GM19239 (cell line): ENCODE results near the gene ARPIN.
"Not testable (repeated sequence)": the region's sequence is repeated elsewhere in the genome, so short reads cannot be mapped to it uniquely, and the experiment has no call there.

Experiments
- DNase-seq: peaks from one replicate; pipeline ENCODE4 v3.0.0; 2011; ENCODE audit warnings: low spot score; ENCODE audit not compliant: insufficient read length
- FAIRE-seq: peaks from 2 replicates; lab custom pipeline; 2011; peaks lifted over from hg19 to GRCh38; lab: Jason Lieb, UNC

The ARPIN gene

DNA sequence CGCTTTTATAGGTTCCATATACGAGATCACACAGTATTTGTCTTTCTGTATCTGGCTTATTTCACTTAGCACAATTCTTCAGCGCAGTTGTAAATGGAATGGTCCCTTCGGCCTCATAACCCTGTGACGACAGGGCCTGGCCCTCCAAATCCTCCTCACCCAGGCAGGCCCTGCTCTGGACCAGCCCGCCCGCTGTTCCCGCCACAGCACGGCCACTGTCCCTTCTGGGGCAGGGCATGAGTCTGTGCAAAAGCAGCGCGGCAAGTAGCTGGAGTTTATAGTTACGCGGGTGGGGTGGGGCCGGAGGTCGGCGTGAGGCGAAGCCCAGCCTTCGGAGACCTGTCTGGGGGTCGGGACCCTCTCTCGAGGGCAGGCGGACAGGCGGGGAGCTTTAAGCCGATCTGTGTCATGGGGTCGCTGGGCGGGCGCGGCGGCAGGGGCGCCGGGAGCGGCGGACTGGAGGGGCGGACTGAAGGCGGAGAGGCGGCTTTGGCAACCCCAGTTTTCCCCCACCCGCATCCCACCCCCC is 543 bp downstream of the ARPIN start:
- DNase-seq (no peak), FAIRE-seq (no peak)

DNA sequence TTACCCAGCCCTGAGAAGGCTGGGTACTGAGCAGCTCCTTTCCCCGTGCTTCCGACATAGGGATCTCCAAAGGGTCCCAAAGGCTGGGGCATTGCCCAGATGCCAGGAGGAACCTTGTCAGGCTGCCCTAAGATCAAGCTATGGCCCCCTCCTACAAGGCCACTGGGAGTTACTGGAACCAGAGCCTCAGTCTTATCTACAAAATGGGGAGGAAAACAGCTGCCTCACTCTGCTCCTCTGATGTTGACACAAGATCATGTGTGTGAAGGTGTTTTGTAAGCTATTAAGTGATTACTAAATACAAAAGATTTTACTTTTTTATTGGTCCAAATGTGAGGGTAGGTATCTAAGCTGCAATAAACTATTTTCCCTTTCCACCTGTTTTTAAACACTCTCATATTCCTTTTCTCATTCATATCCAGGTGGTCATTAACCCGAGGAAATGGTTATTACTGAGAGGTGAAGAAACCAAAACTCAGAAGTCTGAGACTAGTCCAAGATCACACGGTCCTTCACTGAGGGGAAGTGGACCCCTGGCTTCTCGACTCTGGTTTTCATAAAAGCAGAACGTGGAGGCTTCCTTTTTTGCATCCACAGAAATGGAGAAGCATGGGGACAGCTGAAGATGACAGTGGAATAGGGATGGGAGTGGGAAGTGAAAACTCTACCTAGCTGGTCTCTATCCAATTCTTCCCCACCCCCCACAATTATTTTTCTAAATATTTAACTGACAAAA is 1.7 kb downstream of the ARPIN start:
- DNase-seq (no peak), FAIRE-seq (no peak)

DNA sequence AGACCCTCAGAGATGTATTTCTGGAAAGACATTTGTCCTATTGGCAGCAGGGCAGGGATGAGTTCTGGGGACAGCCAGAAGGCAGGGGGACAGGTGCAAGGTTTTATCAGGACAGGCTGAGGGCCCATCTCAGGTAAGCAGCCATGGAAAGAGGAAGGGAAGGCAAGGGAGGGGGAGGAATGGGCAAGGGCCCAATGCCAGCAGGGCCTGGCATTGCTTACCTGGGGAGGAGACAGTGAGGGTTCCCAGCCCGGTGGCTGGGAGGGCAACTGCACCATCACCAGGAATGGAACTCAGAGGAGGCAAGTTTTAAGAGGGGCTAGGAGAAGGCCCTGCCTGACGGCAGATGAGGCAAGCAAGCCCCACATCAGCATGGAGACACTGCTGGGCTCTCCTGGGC is 3.1 kb downstream of the ARPIN start:
- DNase-seq: no peak

DNA sequence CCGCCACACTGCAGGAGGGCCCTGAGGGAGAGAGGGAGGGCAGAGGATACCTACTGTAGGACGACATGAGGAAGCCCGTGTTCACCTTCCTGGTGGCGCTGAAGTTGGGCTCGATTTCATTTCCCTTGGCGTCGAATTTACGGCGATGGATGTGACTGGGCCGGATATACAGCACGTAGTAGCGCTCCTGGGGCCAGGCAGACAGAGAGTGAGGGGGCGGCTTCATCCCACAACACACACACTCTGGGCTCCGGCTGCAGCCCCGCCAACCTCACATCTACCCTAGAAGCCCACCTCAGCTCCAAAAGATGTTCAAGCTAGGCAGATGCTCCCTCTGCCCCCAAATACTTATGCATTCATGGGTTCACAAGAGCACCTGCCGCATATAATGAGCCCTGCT is 4.5 kb downstream of the ARPIN start:
- DNase-seq (no peak), FAIRE-seq (no peak)

More for the DNA sequence above, 3.1 kb downstream of the ARPIN start:
- FAIRE-seq: no peak

DNA sequence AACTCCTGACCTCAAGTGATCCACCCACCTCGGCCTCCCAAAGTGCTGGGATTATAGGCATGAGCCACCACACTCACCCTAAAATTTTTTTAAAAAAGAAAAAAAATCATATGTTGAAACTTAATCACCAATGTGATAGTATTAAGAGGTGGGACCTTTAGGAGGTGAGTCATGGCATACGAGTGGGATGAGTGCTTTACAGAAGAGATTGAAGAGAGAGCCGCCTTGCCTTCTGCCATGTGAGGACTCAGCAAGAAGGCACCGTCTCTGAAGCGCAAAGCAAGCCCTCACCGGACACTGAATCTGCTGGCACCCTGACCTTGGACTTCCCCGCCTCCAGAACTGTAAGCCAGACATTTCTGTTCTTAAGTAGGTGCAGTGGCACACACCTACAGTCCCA is 5.5 kb downstream of the ARPIN start:
- DNase-seq: no peak
- FAIRE-seq: no peak

DNA sequence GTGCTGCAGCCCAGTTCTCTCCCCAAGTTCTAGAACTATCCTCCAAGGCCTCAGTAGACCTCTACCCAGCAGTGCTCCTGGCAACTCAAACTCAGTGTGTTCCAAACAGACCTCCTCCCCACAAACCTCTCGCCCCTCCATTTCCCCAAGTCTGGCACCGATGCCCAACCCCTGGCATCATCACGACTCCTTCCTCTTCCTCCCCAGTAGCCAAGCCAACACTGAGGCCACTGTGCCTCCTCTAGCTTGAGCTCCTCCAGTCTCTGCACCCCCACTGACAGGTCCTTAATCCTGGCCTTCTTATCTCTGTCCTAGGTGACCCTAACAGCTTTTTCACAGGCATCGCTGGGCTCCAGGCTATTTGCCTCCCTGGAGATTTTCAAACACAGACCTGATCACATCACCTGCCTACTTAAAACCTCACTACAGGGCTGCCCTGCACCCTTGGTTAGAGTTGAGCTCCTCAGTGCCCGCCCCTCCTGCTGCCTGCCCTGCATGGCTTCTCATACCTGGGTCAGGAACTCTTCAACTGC is 6.8 kb downstream of the ARPIN start:
- DNase-seq (no peak), FAIRE-seq (no peak)

DNA sequence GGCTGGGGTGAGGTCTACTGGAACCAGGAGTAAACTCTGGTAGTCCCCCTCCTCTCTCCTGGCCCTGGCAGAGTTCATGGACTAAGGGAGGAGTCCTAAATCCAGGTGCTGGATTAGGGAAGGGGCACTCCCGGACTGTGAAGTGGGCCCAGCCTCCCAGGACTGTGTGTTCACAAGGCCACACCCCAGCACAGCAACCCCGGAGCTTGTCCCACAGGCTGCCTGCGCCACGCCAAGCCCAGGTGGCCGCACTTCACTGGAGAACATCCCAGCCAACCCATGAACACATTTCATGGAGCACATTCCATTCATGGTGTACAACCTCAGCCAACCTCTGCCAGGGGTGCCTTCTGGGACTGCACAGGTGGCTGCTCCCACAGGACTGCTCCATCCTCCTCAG is 8.2 kb downstream of the ARPIN start:
- FAIRE-seq (no peak), DNase-seq (no peak)

DNA sequence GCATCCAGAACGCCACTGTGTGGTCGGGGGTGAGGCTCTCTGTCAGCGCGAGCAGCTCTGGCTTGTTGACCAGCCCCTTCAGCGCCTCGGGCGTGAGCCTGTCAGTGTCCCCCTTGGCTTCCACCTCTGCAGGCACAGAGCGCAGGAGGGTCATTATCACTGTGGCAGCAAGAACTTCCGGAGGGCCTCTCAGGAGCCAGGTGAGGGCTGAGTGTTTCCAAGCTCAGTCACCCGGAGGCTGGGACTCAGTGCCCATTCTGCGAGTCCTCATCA is 9.0 kb downstream of the ARPIN start:
- FAIRE-seq (no peak), DNase-seq (no peak)

DNA sequence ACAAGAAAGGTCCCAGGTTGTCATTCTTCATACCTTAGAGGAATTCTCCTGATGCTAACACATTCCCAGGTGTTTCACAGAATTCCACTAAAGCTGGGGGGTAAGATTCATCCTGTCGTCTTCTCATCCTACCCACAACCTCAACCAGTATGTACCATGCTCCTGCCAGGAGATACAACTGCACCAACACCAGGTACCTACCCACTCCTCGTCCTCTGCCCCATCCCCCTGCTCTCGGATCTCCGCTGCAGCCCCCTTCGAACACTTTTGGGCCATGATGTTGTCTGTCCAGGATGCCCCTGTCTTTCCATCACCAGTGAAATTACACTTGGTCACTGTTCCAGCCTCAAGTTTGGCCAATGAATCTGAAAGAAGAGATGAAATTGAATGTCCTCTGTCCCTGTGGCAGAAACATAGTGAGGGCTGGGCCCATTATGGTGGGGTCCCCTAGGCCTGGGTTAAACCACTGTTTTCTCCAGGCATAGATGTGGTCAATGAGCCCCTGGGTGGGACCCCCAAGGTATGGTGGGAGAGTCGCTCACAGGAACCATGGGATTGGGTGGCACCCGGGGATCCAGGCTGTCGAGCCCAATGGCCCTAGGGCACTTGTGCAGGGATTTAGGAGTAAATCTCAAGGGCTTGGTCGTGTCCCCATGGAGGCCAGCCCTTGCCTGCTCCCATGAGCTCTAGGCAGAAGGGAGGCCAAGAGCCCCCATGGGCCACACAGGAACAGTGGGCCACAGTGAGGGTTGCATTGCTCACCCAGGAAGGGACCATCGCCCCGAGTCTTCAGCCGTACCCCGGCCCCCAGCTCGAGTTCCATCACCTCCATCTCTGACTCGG is 9.5 kb downstream of the ARPIN start:
- no peak for DNase-seq
- FAIRE-seq: no peak

DNA sequence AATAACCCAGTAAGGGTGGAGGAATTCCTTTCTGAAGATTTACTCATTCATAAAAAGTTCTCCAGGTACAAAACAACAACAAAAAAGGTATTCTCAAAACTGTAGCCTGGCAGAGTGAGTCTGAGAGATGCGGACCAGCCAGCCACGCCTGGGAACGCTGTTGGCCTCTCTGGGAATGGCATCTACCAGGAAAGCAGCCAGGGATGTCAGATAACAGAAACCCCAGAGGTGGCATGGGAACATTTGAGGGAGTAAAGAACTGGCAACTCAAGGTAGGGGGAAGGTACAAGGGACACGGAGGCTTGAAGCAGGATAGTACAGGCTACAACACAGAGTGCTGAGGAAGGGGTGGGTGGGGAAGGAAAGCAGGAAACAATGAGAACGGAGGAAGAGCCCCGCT is 11.9 kb downstream of the ARPIN start:
- FAIRE-seq: no peak
- no peak for DNase-seq

DNA sequence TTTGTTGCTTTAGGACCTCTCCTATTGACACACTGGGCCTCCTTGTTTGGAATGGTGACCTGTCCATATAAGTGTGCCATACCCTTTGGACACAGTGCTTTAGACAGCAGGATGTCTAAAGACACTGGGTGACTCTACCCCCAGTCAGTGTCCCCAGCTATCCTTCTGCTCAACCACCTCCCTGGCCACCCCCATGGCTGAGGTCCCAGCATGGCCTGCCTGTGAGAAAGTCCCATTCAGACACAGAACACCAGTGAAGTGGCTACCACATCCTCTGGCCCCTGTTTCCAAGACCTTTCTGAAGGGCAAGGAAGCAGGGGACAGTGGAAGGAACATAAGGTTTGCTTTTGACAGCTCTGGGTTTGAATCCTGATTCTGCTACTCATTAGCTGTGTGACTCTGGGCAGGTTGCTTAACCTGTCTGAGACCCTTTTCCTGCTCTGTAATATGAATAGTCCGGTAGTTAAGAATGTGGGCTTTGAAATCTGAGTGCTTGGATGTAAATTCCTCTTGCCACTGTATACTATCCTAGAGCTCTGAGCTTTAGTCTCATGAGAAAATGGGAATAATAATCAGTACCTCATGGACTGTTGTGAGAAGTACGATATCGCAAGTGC is 12.7 kb downstream of the ARPIN start:
- DNase-seq: no peak
- no peak for FAIRE-seq

DNA sequence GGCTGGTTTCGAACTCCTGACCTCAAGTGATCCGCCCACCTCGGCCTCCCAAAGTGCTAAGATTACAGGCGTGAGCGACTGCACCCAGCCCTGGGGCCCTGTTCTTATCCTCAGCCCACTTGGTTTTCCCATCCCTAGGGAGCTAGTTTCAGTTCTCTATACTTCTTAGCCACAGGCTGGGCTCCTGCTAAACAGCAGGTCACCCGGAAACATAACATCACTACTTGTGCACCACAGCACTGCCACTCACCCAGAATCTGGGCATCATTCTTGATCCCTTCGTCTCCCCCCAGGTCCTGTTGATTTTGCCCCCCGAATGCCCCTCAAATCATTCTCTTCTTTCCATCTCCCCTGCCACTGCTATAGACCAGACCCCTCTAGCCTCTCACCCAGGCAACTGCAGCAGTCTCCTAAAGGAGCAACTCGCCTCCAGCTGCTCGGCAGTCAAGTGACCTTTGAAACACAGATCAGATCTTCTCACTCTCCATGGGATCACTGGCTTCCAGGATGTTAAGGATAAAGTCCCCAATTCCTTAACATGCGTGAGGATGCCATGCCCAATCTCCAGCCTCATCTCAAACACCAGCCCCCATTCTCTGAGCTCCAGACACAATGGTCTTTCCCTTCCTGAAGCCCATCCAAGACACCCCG is 13.3 kb downstream of the ARPIN start:
- DNase-seq (no peak), FAIRE-seq (no peak)

DNA sequence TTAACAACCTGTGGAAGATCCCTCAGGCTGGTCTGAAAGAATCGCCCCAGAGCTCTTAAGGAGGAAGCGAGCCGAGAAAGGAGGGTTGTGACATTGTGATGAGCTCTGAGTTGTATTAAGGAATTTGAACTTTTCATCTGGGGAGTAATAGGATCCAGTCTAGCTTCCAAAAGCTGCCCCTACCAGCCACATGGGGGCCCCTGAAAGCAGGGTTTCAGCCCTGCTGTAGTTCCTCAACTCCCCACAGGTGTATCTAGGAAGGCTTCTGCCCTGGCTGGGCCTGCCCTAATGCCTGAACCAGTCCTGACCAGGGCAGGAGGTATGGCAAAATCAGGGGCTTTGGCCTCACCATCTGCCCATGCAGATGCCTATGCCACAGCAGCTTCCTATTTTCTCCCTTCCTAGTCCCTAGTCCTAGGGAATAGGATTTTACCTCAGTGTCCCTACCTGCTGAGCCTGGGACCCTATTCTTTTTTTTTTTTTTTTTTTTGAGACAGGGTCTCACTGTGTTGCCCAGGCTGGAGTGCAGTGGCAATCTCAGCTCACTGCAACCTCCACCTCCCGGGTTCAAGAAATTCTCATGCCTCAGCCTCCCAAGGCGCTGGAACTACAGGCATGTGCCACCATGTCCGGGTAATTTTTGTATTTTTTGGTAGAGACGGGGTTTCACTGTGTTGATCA is 14.0 kb downstream of the ARPIN start:
- FAIRE-seq (no peak), DNase-seq (peak; percentile 62)

DNA sequence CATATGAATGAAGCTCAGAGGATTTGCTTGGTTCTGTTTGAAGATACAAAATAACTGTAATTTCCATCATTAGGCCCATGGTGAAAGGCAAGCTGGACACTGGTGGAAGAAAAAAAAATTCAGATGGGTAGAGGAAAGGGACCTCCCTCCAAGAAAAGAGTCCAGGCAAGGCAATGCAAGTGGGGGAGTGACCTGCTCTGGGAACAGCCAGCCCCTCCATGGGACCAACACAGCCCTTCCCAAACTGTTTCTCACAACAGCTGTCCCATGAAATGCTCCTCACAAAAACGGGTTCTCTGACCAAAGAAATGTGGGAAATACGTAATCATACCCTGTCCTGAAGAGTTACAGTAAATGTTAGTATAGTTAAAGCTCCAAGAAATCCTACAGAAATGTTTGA is 14.6 kb downstream of the ARPIN start:
- FAIRE-seq (no peak), DNase-seq (no peak)

DNA sequence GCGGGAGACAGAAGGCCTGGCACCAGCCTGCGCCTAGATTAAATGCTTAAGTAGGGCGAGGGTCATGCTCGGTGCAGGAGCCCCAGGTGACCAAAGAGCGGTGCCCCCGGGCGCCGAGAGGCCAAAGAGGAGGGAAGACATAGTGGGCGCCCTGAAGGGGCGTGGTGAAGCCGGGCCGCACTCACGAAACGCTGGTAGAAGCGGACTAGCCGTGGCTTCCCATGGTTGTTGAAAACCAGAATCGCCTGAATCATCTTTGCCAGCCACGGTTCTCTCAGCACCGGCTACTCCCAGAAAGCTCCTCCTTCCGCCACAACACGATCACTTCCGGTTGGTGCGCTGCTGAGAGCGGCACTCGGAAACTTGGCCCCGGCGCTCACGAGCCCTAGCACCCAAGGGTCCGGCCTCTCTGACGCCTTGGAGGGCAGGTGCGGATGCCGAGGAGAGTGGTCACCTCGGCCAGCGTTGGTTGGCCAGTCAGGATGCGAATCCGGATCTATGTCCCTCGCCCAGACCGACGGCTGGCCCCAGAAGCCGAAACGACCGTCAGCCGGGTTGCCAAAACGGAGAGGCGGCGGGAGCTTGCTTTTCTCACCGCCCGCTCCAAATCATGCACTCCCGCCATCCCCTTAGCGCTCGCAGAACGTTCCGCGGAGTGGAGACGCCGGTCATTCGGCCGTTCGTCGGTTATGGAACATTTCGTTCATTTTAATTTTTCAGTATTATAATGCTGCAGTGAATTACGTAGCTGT is 18.9 kb downstream of the ARPIN start, which contains the start of gene AP3S2:
TSS of gene AP3S2 (minus strand) at position 299 of the 752 bp plus-strand sequence. CDS start at position 254, 45 bp downstream.
- FAIRE-seq (peak; percentile 93), DNase-seq (peak; percentile 76)

DNA sequence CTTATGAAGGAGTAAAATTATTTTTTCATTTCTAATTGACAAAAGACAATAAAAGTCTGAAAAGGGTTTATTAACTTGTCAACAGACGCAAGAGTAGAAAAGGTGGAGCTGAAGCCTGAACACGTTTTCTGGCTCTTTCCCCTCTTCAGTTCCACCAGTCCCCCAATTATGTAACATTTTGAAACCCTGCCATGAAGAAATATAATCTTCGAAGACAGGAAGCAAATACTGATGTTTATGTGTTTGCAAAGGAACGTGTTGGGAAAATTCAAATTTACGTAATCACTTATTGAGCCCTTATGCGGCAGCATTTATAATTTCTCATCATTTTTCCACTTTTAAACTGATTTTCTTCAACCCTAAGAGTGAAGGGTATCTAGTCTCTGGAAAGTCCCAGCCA is 19.7 kb downstream of the ARPIN start:
- DNase-seq (no peak), FAIRE-seq (no peak)

DNA sequence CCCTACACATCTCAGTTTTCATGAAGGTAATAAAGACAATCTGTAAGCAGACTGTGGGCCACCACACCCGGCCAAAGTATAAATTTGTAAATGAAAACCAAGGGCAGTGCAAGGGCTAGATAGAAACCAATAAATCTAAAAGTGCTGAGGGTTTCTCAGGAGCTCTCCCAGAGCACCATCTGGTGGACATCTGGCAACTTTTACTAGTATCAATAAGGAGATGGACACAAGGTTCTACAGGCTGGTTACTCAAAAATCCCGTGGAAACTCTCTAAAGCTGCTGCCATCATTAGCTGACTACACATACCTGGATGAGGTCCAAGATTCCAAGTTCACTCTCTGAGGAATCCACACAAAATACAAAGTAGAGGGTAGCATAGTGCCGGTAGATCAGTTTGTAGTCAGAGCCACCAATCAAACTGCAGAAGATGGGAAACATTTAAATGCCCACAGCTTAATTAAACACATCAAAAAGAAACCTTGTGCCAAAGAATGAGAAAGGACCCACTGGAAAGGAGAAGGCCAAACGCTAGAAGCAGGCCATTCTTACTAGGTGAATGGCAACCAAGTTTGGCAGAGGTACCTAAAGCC is 24.4 kb downstream of the ARPIN start:
- peak; percentile 8 for FAIRE-seq
- no peak for DNase-seq

DNA sequence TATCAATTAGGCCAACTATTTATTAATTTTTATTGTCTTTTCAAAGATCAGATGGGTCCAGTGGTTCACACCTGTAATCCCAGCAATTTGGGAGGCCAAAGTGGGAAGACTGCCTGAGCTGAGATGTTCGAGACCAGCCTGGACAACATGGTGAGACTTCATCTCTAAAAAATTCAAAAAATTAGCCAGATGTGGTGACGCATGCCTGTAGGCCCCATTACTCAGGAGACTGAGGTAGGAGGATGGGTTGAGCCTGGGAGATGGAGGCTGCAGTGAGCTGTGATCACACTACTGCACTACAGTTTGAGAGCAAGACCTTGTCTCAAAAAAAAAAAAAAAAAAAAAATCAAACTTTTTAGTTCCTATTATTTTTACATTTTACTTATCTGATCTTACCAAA is 27.1 kb downstream of the ARPIN start:
- DNase-seq (no peak), FAIRE-seq (no peak)

DNA sequence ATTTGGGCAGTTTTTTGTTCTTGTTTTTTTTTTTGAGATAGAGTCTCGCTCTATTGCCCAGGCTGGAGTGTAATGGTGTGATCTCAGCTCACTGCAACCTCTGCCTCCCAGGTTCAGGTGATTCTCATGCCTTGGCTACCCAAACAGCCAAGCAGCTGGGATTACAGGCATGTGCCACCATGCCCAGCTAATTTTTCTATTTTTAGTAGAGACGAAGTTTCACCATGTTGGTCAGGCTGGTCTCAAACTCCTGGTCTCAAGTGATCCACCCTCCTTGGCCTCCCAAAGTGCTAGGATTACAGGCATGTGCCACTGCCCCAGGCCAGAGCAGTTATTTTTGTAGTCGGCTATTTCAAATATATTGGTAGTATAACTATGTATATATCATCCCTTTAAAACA is 27.6 kb downstream of the ARPIN start:
- FAIRE-seq, DNase-seq: not testable (repeated sequence)
